Stimulated activated naive CD8-positive, alpha-beta T cell treated with anti-CD3 and anti-CD28 coated beads, Interleukin-15, amount 100 ng/mL, for 72 hours (primary cell): ENCODE results near the gene SYNRG.
A peak's percentile ranks its signal among the peaks of the same experiment; 100 is the strongest.

Experiments used
- ATAC-seq: fragments of 150-1000 bp; cut with Tn5 transposase; 2 replicates; pipeline ENCODE4 v1.10.0; 2021; ENCODE audit warnings: mild to moderate bottlenecking, moderate library complexity
- DNase-seq, 2 donors: peaks; one replicate each; pipeline ENCODE4 v3.0.0; 2021 to 2022
- H3K27ac Mint-ChIP-seq, 2 donors: one replicate each; pipeline ENCODE4 v1.8.0; 2022; ENCODE audit warnings: mild to moderate bottlenecking in 2 of 2, mixed read lengths in 2 of 2, moderate library complexity in 2 of 2
- H3K27me3 Mint-ChIP-seq: one replicate; pipeline ENCODE4 v1.8.0; 2022; ENCODE audit warnings: mixed read lengths
- H3K4me1 Mint-ChIP-seq: one replicate; pipeline ENCODE4 v1.8.0; 2022; ENCODE audit warnings: mild to moderate bottlenecking, mixed read lengths
- H3K4me3 Mint-ChIP-seq, 2 donors: one replicate each; pipeline ENCODE4 v1.8.0; 2022; ENCODE audit warnings: mild to moderate bottlenecking in 2 of 2, mixed read lengths in 2 of 2, moderate library complexity in 1 of 2
- H3K9me3 Mint-ChIP-seq, 2 donors: one replicate each; pipeline ENCODE4 v1.8.0; 2022; ENCODE audit warnings: mixed read lengths in 2 of 2

SYNRG gene

DNA sequence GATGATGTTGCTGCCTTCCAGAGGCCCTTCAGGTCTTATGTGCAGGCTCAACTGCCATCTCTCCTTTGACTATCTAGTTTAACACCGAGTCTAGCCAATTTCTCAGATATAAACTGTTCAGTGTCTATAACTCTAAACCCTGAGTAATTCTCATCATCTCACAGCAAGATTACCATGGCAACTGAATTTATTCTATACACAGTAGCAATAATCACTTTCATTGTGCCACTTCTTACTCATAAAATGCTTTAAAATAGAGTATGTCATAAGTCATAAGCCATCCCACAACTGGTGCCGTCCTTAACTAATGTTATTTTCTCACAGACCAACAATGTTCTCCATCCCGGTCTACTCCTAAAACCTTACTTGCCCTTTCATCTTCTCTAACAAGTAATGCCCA, 45.0 kb downstream of the SYNRG start:
- Mint-ChIP-seq H3K4me3 (no peak overlapping the region), H3K9me3 (no peaks in the 10 kb centered on the region), H3K4me1 (peaks cover 7% of the 10 kb centered on the region), H3K27ac (no peak overlapping the region), H3K27me3 (no peaks in the 10 kb centered on the region)
- DNase-seq (no peak), ATAC-seq (no peak)

DNA sequence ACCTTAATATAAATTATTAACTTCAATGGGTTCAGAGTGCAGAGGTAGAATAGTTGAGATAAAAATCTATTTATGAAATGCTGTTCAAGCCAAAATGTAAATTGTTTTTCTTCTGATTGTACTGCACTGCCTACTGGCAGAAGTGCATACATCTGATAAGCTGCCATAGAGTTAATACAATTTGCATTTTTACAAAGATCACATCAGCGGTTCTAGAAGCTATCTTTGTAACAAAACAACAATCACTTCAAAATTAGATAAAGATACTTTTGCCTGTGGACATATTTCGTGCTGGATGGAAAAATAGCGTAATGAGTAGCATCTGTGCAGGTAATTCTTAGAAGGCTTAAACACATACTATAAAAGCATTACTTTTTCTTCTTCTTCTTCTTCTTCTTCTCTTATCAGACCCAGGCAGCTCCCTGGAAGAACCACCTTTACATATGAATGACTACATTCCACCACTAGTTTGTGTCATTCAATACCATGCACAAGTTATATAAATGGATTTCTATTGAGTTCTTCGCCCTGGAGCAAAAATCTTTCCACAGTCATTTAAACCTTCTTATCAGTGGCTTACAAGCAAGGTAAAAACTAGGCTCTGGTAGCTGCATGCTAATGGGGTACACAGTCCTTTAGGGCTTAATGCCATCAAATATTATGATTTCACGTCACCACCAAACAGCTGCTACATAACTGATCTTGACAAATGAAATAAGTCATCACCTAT, 47.0 kb downstream of the SYNRG start:
- ATAC-seq = no peak
- Mint-ChIP-seq H3K27me3 (no peaks in the 10 kb centered on the region), H3K27ac (peak overlapping the region in 1 of 2 donors; percentile 67), H3K9me3 (no peaks in the 10 kb centered on the region), H3K4me3 (no peak overlapping the region), H3K4me1 (peaks cover 7% of the 10 kb centered on the region)
- no peak for DNase-seq

DNA sequence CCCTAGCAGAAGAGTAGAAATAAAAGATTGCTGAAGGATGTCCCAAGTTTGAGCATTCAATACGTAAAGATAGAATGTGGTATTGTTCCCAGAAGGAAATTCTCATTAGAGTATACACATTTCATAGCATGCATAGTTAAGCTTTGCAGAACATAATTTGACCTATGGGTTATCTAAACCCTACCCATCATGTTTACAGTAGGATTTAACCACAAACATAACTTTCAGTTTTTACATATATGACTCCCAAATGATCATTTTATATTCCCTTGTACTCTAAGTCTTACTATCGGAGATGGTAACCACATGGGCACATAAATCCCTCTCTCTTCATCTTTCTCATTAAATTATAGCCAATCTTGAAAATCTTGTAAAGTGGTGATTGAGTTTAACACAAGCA, 50.9 kb downstream of the SYNRG start:
- Mint-ChIP-seq H3K4me1 (peaks cover 10% of the 10 kb centered on the region), H3K27ac (no peak overlapping the region), H3K4me3 (no peak overlapping the region), H3K27me3 (no peaks in the 10 kb centered on the region), H3K9me3 (no peaks in the 10 kb centered on the region)
- DNase-seq = no peak
- ATAC-seq = no peak

- Mint-ChIP-seq H3K4me3 (no peak overlapping the region), H3K27me3 (no peaks in the 10 kb centered on the region), H3K27ac (no peak overlapping the region), H3K9me3 (no peaks in the 10 kb centered on the region), H3K4me1 (peaks cover 18% of the 10 kb centered on the region)
- DNase-seq (no peak), ATAC-seq (no peak)
These were observed 51.7 kb downstream of the SYNRG start for GRCh38 chr17:37557482-37557881.

DNA sequence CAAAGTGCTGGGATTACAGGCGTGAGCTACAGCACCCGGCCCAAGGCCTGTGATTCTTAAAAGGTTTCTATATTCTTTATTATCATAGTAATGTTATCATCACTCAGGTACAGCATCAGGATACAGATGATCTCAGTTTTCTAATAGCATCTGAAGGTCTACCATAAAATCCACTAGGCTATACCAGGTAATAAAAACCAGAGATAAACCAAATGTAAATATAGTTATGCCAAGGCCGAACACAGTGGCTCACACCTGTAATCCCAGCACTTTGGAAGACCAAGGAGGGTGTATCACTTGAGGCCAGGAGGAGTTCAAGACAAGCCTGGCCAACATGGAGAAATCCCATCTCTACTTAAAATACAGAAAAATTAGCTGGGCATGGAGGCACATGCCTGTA, 53.8 kb downstream of the SYNRG start:
- no peaks in the 10 kb centered on the region for H3K9me3 Mint-ChIP-seq
- H3K27me3 Mint-ChIP-seq = no peaks in the 10 kb centered on the region
- ATAC-seq (no peak), DNase-seq (no peak)
- H3K4me1 Mint-ChIP-seq = peaks cover 39% of the 10 kb centered on the region
- no peak overlapping the region for H3K4me3 Mint-ChIP-seq
- no peak overlapping the region for H3K27ac Mint-ChIP-seq

DNA sequence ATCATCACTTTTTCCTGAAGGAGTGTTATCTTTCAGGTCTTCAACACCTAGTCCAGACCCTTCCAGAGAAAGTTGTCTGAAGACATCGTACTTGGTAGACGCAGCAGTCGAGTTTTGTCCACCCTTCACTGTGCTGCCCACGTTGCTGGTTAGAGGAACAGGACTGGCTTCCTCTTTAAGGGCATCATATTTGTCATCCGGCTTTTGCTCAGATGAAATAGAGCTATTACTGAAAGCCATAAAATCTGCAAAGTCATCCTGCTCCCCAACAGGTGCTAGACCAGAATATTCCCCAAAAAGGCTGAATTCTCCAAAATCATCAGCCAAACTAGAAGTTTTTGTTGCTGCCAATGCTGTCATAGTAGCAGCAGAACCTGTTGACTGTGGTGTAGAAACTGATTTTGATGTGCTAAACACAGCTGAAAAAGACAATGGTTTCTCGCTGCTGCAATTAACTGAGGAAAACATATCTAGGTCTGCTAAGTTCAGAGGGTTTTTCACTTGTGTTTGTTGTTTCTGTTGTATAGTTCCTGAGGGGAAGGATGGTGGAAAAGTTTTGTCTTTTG, 55.7 kb downstream of the SYNRG start:
- ATAC-seq = no peak
- H3K9me3 Mint-ChIP-seq = no peaks in the 10 kb centered on the region

GRCh38 chr17:37551788-37552187, 57.4 kb downstream of the SYNRG start:
- ATAC-seq (no peak), DNase-seq (no peak)
- Mint-ChIP-seq H3K27ac (peak overlapping the region; percentile 24 to 57), H3K4me1 (peaks cover 61% of the 10 kb centered on the region), H3K9me3 (no peaks in the 10 kb centered on the region), H3K27me3 (no peaks in the 10 kb centered on the region), H3K4me3 (no peak overlapping the region)

More for the DNA sequence above, 55.7 kb downstream of the SYNRG start:
- no peak for DNase-seq
- Mint-ChIP-seq H3K27ac (peak overlapping the region in 1 of 2 donors; percentile 15), H3K4me1 (peaks cover 47% of the 10 kb centered on the region), H3K4me3 (no peak overlapping the region), H3K27me3 (no peaks in the 10 kb centered on the region)

- H3K9me3 Mint-ChIP-seq = no peaks in the 10 kb centered on the region
- ATAC-seq = no peak
- H3K4me1 Mint-ChIP-seq = peaks cover 67% of the 10 kb centered on the region
- no peaks in the 10 kb centered on the region for H3K27me3 Mint-ChIP-seq
- H3K4me3 Mint-ChIP-seq = no peak overlapping the region
- no peak overlapping the region for H3K27ac Mint-ChIP-seq
- DNase-seq = no peak
These were observed 61.2 kb downstream of the SYNRG start for GRCh38 chr17:37547986-37548385.

GRCh38 chr17:37546302-37546701, 62.9 kb downstream of the SYNRG start:
- Mint-ChIP-seq H3K27me3 (no peaks in the 10 kb centered on the region), H3K4me3 (no peak overlapping the region), H3K27ac (no peak overlapping the region), H3K9me3 (no peaks in the 10 kb centered on the region), H3K4me1 (peaks cover 62% of the 10 kb centered on the region)
- no peak for ATAC-seq
- DNase-seq = no peak

GRCh38 chr17:37545486-37545885, 63.7 kb downstream of the SYNRG start:
- Mint-ChIP-seq H3K4me3 (no peak overlapping the region), H3K9me3 (no peaks in the 10 kb centered on the region), H3K27me3 (no peaks in the 10 kb centered on the region), H3K4me1 (peaks cover 54% of the 10 kb centered on the region), H3K27ac (no peak overlapping the region)
- DNase-seq (no peak), ATAC-seq (no peak)

DNA sequence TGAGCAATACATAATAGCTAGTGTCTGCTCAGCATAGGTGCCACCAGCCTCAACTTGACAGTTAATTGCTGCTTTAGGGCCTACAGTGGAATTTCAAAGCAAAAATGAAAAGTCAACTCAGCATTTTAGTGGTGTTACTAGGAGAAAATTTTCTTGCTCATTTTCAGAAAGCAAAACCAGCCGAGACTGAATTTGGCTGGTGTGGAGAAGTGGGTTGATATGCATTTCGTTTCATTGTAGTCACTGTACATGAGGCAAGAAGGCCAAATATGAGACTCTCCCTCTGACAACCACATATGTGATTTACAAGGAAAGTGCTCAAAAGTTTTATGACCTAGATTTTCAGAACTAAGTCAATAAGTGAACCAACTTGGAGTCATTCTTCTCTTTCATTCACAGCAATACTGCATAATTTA, 65.6 kb downstream of the SYNRG start:
- Mint-ChIP-seq H3K4me1 (peaks cover 45% of the 10 kb centered on the region), H3K27me3 (no peaks in the 10 kb centered on the region), H3K4me3 (no peak overlapping the region), H3K27ac (no peak overlapping the region), H3K9me3 (no peaks in the 10 kb centered on the region)
- no peak for DNase-seq
- no peak for ATAC-seq

DNA sequence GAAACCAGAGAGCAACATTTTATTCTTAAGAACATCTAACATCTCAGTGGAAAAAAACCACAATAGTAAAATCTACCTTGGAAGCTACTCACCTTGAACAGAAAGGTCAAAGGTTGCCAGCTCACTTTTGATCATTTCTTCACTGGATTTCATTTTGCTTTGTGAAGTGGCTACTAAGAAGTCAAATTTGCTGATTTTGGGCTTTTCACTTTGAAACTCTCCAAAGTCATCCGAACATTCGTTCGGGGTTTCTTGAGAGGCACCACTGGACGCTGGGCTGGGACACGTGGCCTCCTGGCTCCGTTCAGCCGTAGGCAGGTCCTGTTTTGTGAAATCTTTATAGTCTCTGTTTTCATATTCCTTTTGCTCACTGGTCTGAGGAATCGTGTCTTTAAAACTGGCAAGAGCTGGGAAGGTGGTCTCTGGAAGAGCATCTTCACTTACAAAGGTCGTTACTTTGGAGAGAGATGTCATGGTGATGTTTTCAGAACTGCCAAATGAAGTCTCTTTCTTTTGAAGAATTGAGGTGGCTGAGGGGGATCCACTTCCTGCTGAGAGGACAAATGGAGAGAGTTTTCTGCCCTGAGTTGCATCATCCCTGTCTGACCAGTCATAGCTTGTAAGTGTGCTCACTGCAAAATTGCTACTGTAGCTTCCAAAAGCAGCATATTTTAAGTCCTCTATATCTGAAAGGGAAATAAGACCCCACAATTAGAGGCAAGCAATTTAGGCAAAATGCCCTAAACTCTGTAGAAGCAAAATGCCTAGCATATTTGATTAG, 67.1 kb downstream of the SYNRG start:
- Mint-ChIP-seq H3K4me1 (peaks cover 33% of the 10 kb centered on the region), H3K27ac (peak overlapping the region; percentile 92 to 97), H3K9me3 (no peaks in the 10 kb centered on the region), H3K4me3 (peak overlapping the region; percentile 18 to 66), H3K27me3 (no peaks in the 10 kb centered on the region)
- ATAC-seq (peak; percentile 78), DNase-seq (peak in 1 of 2 donors; percentile 29)

- H3K27ac Mint-ChIP-seq = no peak overlapping the region
- no peak overlapping the region for H3K4me3 Mint-ChIP-seq
- no peak for DNase-seq
- ATAC-seq = no peak
- H3K9me3 Mint-ChIP-seq = no peaks in the 10 kb centered on the region
- no peaks in the 10 kb centered on the region for H3K27me3 Mint-ChIP-seq
- peaks cover 18% of the 10 kb centered on the region for H3K4me1 Mint-ChIP-seq
These were observed 70.1 kb downstream of the SYNRG start for GRCh38 chr17:37538981-37539659.

GRCh38 chr17:37535906-37536305, 73.3 kb downstream of the SYNRG start:
- H3K4me1 Mint-ChIP-seq = no peaks in the 10 kb centered on the region
- no peak overlapping the region for H3K4me3 Mint-ChIP-seq
- no peak overlapping the region for H3K27ac Mint-ChIP-seq
- no peaks in the 10 kb centered on the region for H3K9me3 Mint-ChIP-seq
- DNase-seq = no peak
- no peaks in the 10 kb centered on the region for H3K27me3 Mint-ChIP-seq
- ATAC-seq = no peak

DNA sequence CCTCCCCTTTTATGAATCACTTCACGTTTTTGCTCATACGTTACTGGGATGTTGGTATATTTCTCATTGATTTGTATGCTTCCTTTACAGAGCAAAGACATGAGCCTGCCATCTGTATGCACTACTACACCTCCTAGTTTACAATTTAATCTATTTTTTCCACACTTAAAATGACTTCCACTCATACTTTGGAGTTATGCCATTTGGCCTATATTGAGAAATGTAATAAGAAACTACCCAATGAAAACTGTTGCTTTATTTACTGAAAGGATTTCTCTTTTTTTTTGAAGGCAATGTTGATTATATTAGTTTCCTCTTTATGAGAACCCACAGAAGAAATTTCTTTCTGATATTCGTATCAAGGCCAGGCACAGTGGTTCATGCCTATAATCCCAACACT, 76.5 kb downstream of the SYNRG start:
- no peaks in the 10 kb centered on the region for H3K9me3 Mint-ChIP-seq
- H3K4me1 Mint-ChIP-seq = no peaks in the 10 kb centered on the region
- no peaks in the 10 kb centered on the region for H3K27me3 Mint-ChIP-seq
- ATAC-seq (no peak), DNase-seq (no peak)
- H3K4me3 Mint-ChIP-seq = no peak overlapping the region
- no peak overlapping the region for H3K27ac Mint-ChIP-seq

DNA sequence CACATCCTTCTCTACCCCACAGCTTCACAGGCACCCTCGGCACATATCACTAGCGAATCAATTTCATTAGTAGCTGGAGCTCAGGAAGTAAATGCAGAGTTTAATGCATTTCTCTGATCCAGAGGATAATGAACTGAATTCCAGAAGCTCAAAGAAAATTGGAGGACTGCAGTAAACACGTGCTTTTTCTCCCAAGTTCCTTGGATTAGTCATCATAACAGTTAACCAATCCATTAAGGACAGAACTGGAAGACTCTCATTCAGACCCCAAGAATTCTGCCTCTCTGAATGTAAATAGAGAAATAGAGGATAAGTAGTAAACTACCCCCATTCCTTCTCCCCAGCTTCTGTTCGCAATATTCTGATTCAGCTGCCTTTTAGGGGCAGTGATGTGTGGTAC, 78.8 kb downstream of the SYNRG start:
- H3K4me3 Mint-ChIP-seq = no peak overlapping the region
- no peaks in the 10 kb centered on the region for H3K27me3 Mint-ChIP-seq
- no peaks in the 10 kb centered on the region for H3K4me1 Mint-ChIP-seq
- DNase-seq = no peak
- no peak for ATAC-seq
- no peaks in the 10 kb centered on the region for H3K9me3 Mint-ChIP-seq
- peak overlapping the region in 1 of 2 donors; percentile 22 for H3K27ac Mint-ChIP-seq
